VCaP (cell line): ENCODE data around the gene SENP7.
"Not testable (repeated sequence)": the region's sequence is repeated elsewhere in the genome, so short reads cannot be mapped to it uniquely, and the experiment has no call there.

Experiments used
- H3K27ac ChIP-seq: fragments of 450-650 bp; 2 replicates; pipeline ENCODE4 v1.5.1; 2017
- CTCF ChIP-seq: fragments of 450-650 bp; conservative IDR thresholded peaks from 2 replicates; pipeline ENCODE4 v1.5.1; 2017; ENCODE audit warnings: mild to moderate bottlenecking, moderate library complexity

The SENP7 gene

GRCh38 chr3:101544161-101544850, 31.3 kb upstream of the SENP7 start:
- peak; percentile 34; the same call in 1 of the 2 replicates for TF ChIP-seq CTCF

GRCh38 chr3:101542957-101543356, 29.9 kb upstream of the SENP7 start:
- no peak for TF ChIP-seq CTCF

More at GRCh38 chr3:101544161-101544850, 31.3 kb upstream of the SENP7 start:
- H3K27ac ChIP-seq = no peak overlapping the region

GRCh38 chr3:101536955-101537354, 23.9 kb upstream of the SENP7 start:
- not testable (repeated sequence) for H3K27ac ChIP-seq

More at GRCh38 chr3:101542957-101543356, 29.9 kb upstream of the SENP7 start:
- no peak overlapping the region for H3K27ac ChIP-seq

- H3K27ac ChIP-seq = no peak overlapping the region
- TF ChIP-seq CTCF = no peak
Observed at GRCh38 chr3:101536266-101536665, 23.3 kb upstream of the SENP7 start.

- H3K27ac ChIP-seq = no peak overlapping the region
- TF ChIP-seq CTCF = no peak
Observed at GRCh38 chr3:101535221-101535620, 22.2 kb upstream of the SENP7 start.

GRCh38 chr3:101533603-101533968, 20.6 kb upstream of the SENP7 start:
- TF ChIP-seq CTCF = no peak
- no peak overlapping the region for H3K27ac ChIP-seq

- TF ChIP-seq CTCF = no peak
- H3K27ac ChIP-seq = no peak overlapping the region
Observed at GRCh38 chr3:101532783-101533602, 20.0 kb upstream of the SENP7 start.

- TF ChIP-seq CTCF = no peak
- H3K27ac ChIP-seq = no peak overlapping the region
Observed at GRCh38 chr3:101531473-101532086, 18.6 kb upstream of the SENP7 start.
